ENCODE data around the gene XRN2.
A peak's percentile ranks its signal among the peaks of the same experiment; 100 is the strongest.

The XRN2 gene

DNA sequence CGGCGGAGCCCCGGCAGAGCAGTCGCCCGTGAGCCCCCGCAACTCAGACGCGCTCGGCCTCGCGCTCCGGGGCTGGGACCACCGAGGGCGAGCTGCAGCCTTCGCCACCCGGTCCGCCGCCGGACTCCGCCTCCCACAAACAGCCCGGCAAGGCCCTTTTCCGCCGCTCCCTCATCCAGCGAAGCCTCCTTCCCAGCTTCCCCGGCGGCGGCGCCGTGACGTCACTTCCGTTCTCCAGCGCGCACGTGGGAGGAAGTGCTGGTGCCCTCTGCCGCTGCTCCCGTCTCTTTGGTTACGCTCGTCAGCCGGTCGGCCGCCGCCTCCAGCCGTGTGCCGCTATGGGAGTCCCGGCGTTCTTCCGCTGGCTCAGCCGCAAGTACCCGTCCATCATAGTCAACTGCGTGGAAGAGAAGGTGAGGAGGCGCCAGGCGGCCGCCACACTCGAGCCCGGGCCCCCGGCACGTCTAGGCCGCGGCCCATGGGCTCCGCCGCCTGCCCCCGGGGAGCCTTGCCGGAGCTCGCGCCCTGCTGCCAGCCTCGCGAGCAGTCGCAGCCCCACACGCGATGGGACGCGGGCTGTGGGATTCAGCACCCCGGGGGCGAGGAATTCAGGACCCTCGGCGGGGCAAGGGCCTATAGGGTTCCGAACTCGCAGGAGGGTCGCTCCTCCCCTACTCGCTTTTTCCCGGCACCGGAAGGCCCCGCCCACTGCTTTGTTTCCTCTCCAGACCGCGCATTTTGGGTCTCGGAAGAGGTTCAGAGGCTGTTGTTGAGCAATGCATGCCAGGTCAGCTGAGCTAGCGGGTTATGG, at the start of gene XRN2:
XRN2 (plus strand) TSS at position 271 of the 811 bp plus-strand sequence; CDS start at position 339, 68 bp downstream.
- Mint-ChIP-seq H3K4me1 (ENCODE audit: low read depth) (peaks cover 19% of the 10 kb centered on the region), H3K4me3 (peak within 1 kb of the TSS; percentile 95), H3K27ac (peak within 1 kb of the TSS; percentile 98), H3K27me3 (ENCODE audit: low read depth) (no peaks in the 10 kb centered on the region), H3K9me3 (peaks cover 4% of the 10 kb centered on the region), H3K36me3 (ENCODE audit: low read depth) (peaks cover 22% of the 10 kb centered on the region)

GRCh38 chr20:21257192-21257591, 45.9 kb upstream of the XRN2 start:
- Mint-ChIP-seq H3K4me1 (ENCODE audit: low read depth) (no peaks in the 10 kb centered on the region), H3K27me3 (ENCODE audit: low read depth) (peaks cover 4% of the 10 kb centered on the region), H3K36me3 (ENCODE audit: low read depth) (no peaks in the 10 kb centered on the region), H3K27ac (no peak overlapping the region), H3K9me3 (no peaks in the 10 kb centered on the region), H3K4me3 (no peak overlapping the region)

- Mint-ChIP-seq H3K4me3 (no peak overlapping the region), H3K4me1 (ENCODE audit: low read depth) (no peaks in the 10 kb centered on the region), H3K36me3 (ENCODE audit: low read depth) (no peaks in the 10 kb centered on the region), H3K9me3 (no peaks in the 10 kb centered on the region), H3K27ac (no peak overlapping the region), H3K27me3 (ENCODE audit: low read depth) (peaks cover 4% of the 10 kb centered on the region)
Observed at GRCh38 chr20:21258411-21258810, 44.7 kb upstream of the XRN2 start.

DNA sequence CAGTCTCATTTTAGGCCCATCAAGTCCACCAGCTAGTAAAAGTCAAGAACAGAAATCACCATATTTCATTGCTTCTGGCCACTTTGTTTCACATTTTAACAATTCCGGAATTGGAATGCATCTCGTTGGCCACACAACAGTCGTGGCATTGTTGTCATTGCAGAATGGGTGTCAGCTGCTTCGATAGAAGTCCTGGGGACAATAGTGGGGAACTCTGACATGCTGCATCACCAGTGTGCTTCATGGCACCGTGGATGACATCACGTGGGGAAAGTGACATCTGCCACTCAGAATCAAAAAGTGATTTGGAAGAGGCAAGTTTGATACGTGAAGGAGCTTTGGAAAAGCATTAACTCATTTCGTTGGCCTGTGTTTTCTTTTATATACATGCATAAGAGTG, 43.8 kb upstream of the XRN2 start:
- Mint-ChIP-seq H3K27me3 (ENCODE audit: low read depth) (peaks cover 4% of the 10 kb centered on the region), H3K36me3 (ENCODE audit: low read depth) (no peaks in the 10 kb centered on the region), H3K4me3 (no peak overlapping the region), H3K27ac (no peak overlapping the region), H3K9me3 (no peaks in the 10 kb centered on the region), H3K4me1 (ENCODE audit: low read depth) (no peaks in the 10 kb centered on the region)

- H3K27ac Mint-ChIP-seq: no peak overlapping the region
- no peaks in the 10 kb centered on the region for H3K27me3 Mint-ChIP-seq (ENCODE audit: low read depth)
- H3K4me1 Mint-ChIP-seq (ENCODE audit: low read depth): no peaks in the 10 kb centered on the region
- no peaks in the 10 kb centered on the region for H3K9me3 Mint-ChIP-seq
- H3K4me3 Mint-ChIP-seq: no peak overlapping the region
- H3K36me3 Mint-ChIP-seq (ENCODE audit: low read depth): no peaks in the 10 kb centered on the region
Observed at GRCh38 chr20:21262812-21263211, 40.3 kb upstream of the XRN2 start.

DNA sequence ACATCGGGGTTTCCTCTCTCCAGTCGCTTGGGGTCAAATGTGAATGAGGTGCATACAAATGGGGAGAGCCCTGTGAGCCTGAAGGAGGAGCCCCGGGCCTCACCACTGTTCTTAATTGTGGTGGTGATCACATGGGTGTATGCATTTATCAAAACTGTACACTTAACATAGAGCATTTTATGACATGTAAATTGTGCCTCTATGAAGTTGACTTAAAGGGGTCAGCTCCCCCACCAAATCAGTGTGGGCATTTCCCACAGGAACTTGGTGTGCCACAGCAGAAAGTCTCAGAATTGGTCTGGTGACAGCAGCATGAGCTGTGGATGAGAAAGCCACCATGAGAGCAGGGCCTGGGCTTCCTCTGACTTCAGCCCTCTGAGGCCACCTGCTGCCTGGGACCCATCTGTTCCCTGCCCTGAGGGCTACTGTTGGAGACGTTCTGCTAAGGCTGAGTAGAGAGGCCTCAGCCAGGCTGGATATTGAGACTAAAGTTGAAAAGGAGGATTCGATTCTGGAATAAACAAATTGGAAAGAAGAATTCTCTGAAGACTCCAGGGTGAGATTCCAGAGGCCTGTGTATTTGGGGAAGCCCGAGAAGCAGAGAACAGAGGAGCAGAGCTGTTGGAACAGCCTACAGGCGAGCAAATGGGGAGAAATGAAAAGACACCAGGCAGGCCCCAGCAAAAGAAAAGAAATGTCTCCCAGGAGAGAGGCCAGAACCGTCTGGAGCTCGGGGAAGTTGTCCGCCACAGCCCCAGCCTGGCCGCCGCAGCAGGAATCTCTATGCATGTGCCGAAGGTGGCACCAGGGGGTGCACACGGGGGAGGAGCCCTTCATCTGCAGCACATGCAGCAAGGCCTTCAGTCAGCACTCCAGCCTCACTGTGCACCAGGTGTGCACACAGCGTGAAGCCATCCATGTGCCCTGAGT, 37.6 kb upstream of the XRN2 start:
- Mint-ChIP-seq H3K27me3 (ENCODE audit: low read depth) (peaks cover 7% of the 10 kb centered on the region), H3K9me3 (no peaks in the 10 kb centered on the region), H3K4me1 (ENCODE audit: low read depth) (no peaks in the 10 kb centered on the region), H3K4me3 (no peak overlapping the region), H3K36me3 (ENCODE audit: low read depth) (no peaks in the 10 kb centered on the region), H3K27ac (no peak overlapping the region)

- H3K4me3 Mint-ChIP-seq: no peak overlapping the region
- H3K36me3 Mint-ChIP-seq (ENCODE audit: low read depth): no peaks in the 10 kb centered on the region
- no peaks in the 10 kb centered on the region for H3K4me1 Mint-ChIP-seq (ENCODE audit: low read depth)
- no peak overlapping the region for H3K27ac Mint-ChIP-seq
- no peaks in the 10 kb centered on the region for H3K9me3 Mint-ChIP-seq
- peaks cover 7% of the 10 kb centered on the region for H3K27me3 Mint-ChIP-seq (ENCODE audit: low read depth)
Observed at GRCh38 chr20:21266191-21266536, 37.0 kb upstream of the XRN2 start.

DNA sequence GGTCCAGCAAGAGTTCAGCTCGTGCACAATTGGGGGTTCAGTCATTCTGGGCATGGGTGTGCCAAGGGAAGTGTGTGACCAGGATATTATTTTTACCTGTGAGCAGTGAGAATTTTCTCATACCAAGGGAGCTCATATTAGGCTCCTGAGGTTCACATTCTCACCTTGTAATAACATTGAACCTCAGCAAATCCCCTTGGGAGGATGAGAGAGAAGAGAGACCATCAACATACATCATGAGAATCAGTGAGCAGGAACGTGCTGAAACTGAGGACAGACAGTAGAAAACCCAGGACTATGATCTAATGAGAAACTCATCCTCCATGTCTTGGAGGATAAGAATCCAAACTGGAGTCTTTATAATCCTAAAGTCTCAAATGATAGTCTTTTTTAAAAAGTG, 33.4 kb upstream of the XRN2 start:
- Mint-ChIP-seq H3K4me3 (no peak overlapping the region), H3K4me1 (ENCODE audit: low read depth) (no peaks in the 10 kb centered on the region), H3K27me3 (ENCODE audit: low read depth) (peaks cover 11% of the 10 kb centered on the region), H3K9me3 (no peaks in the 10 kb centered on the region), H3K36me3 (ENCODE audit: low read depth) (no peaks in the 10 kb centered on the region), H3K27ac (no peak overlapping the region)

DNA sequence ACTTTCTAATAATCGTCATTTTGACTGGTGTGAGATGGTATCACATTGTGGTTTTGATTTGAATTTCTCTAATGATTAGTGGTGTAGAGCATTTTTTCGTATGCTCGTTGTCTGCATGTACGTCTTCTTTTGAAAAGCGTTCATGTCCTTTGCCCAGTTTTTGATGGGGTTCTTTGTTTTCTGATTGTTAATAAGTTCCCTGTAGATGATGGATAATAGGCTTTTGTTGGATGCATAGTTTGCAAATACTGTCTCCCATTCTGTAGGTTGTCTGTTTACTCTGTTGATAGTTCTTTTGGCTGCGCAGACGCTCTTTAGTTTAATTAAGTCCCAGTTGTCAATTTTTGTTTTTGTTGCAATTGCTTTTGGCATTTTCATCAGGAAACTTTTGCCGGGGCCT, 32.3 kb upstream of the XRN2 start:
- no peaks in the 10 kb centered on the region for H3K9me3 Mint-ChIP-seq
- peaks cover 11% of the 10 kb centered on the region for H3K27me3 Mint-ChIP-seq (ENCODE audit: low read depth)
- H3K4me1 Mint-ChIP-seq (ENCODE audit: low read depth): no peaks in the 10 kb centered on the region
- H3K4me3 Mint-ChIP-seq: no peak overlapping the region
- H3K36me3 Mint-ChIP-seq (ENCODE audit: low read depth): no peaks in the 10 kb centered on the region
- no peak overlapping the region for H3K27ac Mint-ChIP-seq

DNA sequence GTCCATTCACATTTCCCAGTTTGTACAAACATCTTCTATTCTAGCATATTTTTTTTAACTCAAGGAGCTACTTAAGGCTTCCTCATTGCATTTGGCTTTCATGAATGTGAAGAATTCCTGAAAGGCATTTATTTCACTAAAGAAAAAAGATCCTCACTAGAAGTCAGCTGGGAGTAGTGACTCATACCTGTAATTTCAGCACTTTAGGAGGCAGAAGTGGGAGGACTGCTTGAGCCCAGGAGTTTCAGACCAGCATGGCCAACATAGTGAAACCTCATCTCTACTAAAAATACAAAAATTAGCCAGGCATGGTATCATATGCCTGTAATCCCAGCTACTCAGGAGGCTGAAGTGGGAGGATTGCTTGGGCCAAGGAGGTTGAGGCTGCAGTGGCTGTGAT, 30.9 kb upstream of the XRN2 start:
- no peaks in the 10 kb centered on the region for H3K4me1 Mint-ChIP-seq (ENCODE audit: low read depth)
- no peak overlapping the region for H3K4me3 Mint-ChIP-seq
- H3K36me3 Mint-ChIP-seq (ENCODE audit: low read depth): no peaks in the 10 kb centered on the region
- no peaks in the 10 kb centered on the region for H3K9me3 Mint-ChIP-seq
- no peak overlapping the region for H3K27ac Mint-ChIP-seq
- peaks cover 11% of the 10 kb centered on the region for H3K27me3 Mint-ChIP-seq (ENCODE audit: low read depth)

GRCh38 chr20:21272679-21273078, 30.5 kb upstream of the XRN2 start:
- H3K9me3 Mint-ChIP-seq: no peaks in the 10 kb centered on the region
- H3K27me3 Mint-ChIP-seq (ENCODE audit: low read depth): peaks cover 11% of the 10 kb centered on the region
- H3K4me3 Mint-ChIP-seq: no peak overlapping the region
- no peaks in the 10 kb centered on the region for H3K36me3 Mint-ChIP-seq (ENCODE audit: low read depth)
- no peak overlapping the region for H3K27ac Mint-ChIP-seq
- no peaks in the 10 kb centered on the region for H3K4me1 Mint-ChIP-seq (ENCODE audit: low read depth)

GRCh38 chr20:21273755-21274386, 29.3 kb upstream of the XRN2 start:
- no peaks in the 10 kb centered on the region for H3K4me1 Mint-ChIP-seq (ENCODE audit: low read depth)
- H3K27ac Mint-ChIP-seq: no peak overlapping the region
- H3K9me3 Mint-ChIP-seq: no peaks in the 10 kb centered on the region
- H3K36me3 Mint-ChIP-seq (ENCODE audit: low read depth): no peaks in the 10 kb centered on the region
- H3K27me3 Mint-ChIP-seq (ENCODE audit: low read depth): peaks cover 7% of the 10 kb centered on the region
- no peak overlapping the region for H3K4me3 Mint-ChIP-seq

GRCh38 chr20:21278829-21279228, 24.3 kb upstream of the XRN2 start:
- H3K27ac Mint-ChIP-seq: no peak overlapping the region
- no peaks in the 10 kb centered on the region for H3K4me1 Mint-ChIP-seq (ENCODE audit: low read depth)
- no peaks in the 10 kb centered on the region for H3K36me3 Mint-ChIP-seq (ENCODE audit: low read depth)

DNA sequence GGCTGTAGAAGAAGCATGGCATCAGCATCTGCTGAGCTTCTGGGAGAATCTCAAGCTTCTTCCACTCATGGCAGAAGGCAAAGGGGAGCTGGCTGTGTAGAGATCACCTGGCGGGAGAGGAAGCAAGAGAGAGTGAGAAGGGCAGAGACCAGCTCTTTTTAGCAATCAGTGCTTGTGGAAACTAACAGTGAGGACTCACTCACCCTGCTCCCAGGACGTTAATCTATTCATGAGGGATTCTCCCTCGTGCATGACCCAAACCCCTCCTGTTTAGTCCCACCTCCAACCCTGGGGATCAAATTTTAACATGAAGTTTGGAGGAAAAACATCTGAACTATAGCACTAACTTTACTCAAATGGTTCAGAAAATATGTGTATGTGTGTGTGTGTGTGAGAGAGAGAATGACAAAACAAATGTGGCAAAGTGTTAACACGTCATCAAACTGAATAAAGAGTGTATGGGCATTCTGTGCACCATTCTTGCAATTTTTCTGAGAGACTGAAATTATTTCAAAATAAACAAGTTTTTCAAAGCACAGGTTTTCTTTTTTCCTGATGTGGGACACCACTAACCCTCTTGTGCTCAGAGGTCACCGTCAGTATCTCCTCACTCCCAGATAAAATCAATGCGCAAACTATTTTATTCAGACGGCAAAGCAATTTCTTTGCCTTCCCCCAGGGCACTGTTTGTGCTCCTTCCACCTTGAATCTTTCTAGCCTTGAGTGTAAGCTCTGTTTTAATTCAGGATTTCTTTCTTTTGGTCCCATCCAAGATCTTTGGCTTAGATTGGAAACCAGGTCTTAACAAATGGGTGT, 23.2 kb upstream of the XRN2 start:
- no peaks in the 10 kb centered on the region for H3K36me3 Mint-ChIP-seq (ENCODE audit: low read depth)
- H3K4me3 Mint-ChIP-seq: no peak overlapping the region
- peaks cover 14% of the 10 kb centered on the region for H3K27me3 Mint-ChIP-seq (ENCODE audit: low read depth)
- H3K9me3 Mint-ChIP-seq: no peaks in the 10 kb centered on the region
- H3K27ac Mint-ChIP-seq: no peak overlapping the region
- no peaks in the 10 kb centered on the region for H3K4me1 Mint-ChIP-seq (ENCODE audit: low read depth)

More at GRCh38 chr20:21278829-21279228, 24.3 kb upstream of the XRN2 start:
- H3K9me3 Mint-ChIP-seq: no peaks in the 10 kb centered on the region
- H3K27me3 Mint-ChIP-seq (ENCODE audit: low read depth): peaks cover 14% of the 10 kb centered on the region
- H3K4me3 Mint-ChIP-seq: no peak overlapping the region
